GM10847 (cell line): ENCODE measurements around the gene KCNJ14.

Experiments
- POLR2A ChIP-seq: IDR thresholded peaks from 2 replicates; pipeline ENCODE4 v1.6.1; 2011; ENCODE audit not compliant: insufficient read length; ENCODE audit errors: extremely low read depth

KCNJ14 gene

GRCh38 chr19:48487544-48487943, 32.2 kb downstream of the KCNJ14 start:
- TF ChIP-seq POLR2A, result no peak

- no peak for TF ChIP-seq POLR2A
Measured at GRCh38 chr19:48487948-48488347, 32.6 kb downstream of the KCNJ14 start.

- no peak for TF ChIP-seq POLR2A
Measured at GRCh38 chr19:48489608-48490216, 34.3 kb downstream of the KCNJ14 start.

- TF ChIP-seq POLR2A, result no peak
Measured at GRCh38 chr19:48490981-48491792, 35.8 kb downstream of the KCNJ14 start.

- no peak for TF ChIP-seq POLR2A
Measured at GRCh38 chr19:48491793-48492123, 36.4 kb downstream of the KCNJ14 start.

GRCh38 chr19:48492925-48493717, 37.7 kb downstream of the KCNJ14 start:
- no peak for TF ChIP-seq POLR2A

- no peak for TF ChIP-seq POLR2A
Measured at GRCh38 chr19:48493718-48494401, 38.5 kb downstream of the KCNJ14 start.

GRCh38 chr19:48495396-48495795, 40.0 kb downstream of the KCNJ14 start:
- TF ChIP-seq POLR2A, result no peak

GRCh38 chr19:48496959-48497727, 41.8 kb downstream of the KCNJ14 start:
- TF ChIP-seq POLR2A, result no peak

- TF ChIP-seq POLR2A, result no peak
Measured at GRCh38 chr19:48497728-48498594, 42.6 kb downstream of the KCNJ14 start.

- TF ChIP-seq POLR2A, result no peak
Measured at GRCh38 chr19:48498595-48499311, 43.4 kb downstream of the KCNJ14 start.

- no peak for TF ChIP-seq POLR2A
Measured at GRCh38 chr19:48499316-48500090, 44.1 kb downstream of the KCNJ14 start.
